ENCODE results near the gene NQO1. TPM values are rescaled to one million over a fixed set of nuclear protein-coding genes. Genes with fewer than 3 reads are reported as not detected.

Gene NQO1
- total RNA-seq, 2 donors from 2014 or later: 26.5 to 36.6 TPM

DNA sequence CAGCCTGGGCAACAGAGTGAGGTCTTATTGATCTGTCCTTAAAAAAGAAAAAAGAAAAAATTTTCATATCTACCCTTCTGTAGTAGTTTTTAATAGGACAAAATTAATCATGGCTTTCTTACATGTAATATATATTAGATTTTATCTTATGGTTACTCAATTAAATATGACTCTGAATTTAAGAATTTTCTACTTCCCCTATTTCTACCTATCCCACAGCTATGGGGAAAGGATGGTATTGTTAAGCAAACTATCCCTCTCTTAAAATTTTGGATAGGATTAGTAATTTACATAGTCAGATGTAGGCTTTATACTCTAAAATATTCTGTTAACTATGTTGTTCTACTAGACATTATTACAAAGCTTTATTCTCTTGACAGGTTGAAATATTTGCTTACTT lies 62.5 kb downstream of the NQO1 start:
- intact Hi-C loops (cut with DNase I): no loop called here
- Histone ChIP-seq H3K4me3 (no peak overlapping the region), H3K27me3 (no peaks in the 10 kb centered on the region), H3K4me1 (no peaks in the 10 kb centered on the region), H3K27ac (no peak overlapping the region), H3K9me3 (no peaks in the 10 kb centered on the region), H3K36me3 (replicated peaks in 1 of 2; ENCODE audit: insufficient read depth in 1 of 2, low read depth in 2 of 2) (peaks cover 0 to 8% of the 10 kb centered on the region in 2 donors)
- no peak for DNase-seq
- TF ChIP-seq, protein P1, sequence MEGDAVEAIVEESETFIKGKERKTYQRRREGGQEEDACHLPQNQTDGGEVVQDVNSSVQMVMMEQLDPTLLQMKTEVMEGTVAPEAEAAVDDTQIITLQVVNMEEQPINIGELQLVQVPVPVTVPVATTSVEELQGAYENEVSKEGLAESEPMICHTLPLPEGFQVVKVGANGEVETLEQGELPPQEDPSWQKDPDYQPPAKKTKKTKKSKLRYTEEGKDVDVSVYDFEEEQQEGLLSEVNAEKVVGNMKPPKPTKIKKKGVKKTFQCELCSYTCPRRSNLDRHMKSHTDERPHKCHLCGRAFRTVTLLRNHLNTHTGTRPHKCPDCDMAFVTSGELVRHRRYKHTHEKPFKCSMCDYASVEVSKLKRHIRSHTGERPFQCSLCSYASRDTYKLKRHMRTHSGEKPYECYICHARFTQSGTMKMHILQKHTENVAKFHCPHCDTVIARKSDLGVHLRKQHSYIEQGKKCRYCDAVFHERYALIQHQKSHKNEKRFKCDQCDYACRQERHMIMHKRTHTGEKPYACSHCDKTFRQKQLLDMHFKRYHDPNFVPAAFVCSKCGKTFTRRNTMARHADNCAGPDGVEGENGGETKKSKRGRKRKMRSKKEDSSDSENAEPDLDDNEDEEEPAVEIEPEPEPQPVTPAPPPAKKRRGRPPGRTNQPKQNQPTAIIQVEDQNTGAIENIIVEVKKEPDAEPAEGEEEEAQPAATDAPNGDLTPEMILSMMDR (IDR thresholded peaks at IDR 0.05): no peak
- no peak for TF ChIP-seq POLR2A (IDR thresholded peaks at IDR 0.05)
- ATAC-seq: no peak

DNA sequence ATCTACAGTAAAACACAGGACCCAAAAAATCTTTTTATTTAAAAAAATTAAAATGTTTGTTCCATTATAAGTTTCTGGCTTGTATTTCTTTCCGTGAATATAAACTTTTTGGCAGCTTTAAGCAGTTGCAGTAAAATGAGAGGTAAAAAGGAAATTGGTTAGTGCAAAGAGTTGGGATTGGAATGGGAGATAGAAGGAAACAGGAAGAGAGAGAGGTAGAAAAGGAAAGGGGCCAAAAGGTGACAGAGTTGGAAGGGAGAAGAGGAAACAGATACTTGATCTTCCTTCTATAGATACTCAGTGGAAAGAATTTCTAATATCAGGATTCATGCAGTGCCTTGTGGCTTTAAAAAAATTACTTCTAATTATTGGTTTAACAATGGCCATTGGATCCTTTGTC lies 63.5 kb downstream of the NQO1 start:
- no peaks in the 10 kb centered on the region for H3K27me3 ChIP-seq
- peaks cover 0 to 8% of the 10 kb centered on the region in 2 donors for H3K36me3 ChIP-seq (replicated peaks in 1 of 2; ENCODE audit: insufficient read depth in 1 of 2, low read depth in 2 of 2)
- no peaks in the 10 kb centered on the region for H3K4me1 ChIP-seq
- H3K4me3 ChIP-seq: no peak overlapping the region
- ATAC-seq (no peak), DNase-seq (no peak)
- TF ChIP-seq POLR2A (IDR thresholded peaks at IDR 0.05): no peak
- TF ChIP-seq, protein P1 (IDR thresholded peaks at IDR 0.05): no peak
- 89 to 90% methylated on average over 1 of the region's 1 CpG for whole genome bisulfite sequencing, 2 donors
- intact Hi-C loops (cut with DNase I): no loop called here
- H3K27ac ChIP-seq: no peak overlapping the region
- H3K9me3 ChIP-seq: no peaks in the 10 kb centered on the region

DNA sequence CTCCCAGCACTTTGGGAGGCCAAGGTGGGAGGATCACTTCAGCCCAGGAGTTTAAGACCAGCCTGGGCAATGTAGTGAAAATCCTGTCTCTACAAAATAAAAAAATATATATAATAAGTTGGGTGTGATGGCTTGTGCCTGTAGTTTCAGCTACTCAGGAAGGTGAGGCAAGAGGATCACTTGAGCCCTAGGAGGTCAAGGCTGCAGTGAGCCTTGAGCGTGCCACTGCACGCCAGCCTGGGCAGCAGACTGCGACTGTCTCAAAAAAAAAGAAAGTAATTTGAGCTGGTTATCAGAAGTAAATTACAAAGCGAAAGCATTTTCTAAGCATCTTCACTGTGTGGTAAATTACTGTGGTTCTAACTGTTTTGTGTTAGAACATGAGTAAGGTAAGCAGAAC lies 66.2 kb downstream of the NQO1 start:
- intact Hi-C loops (cut with DNase I): no loop called here
- TF ChIP-seq, protein P1 (IDR thresholded peaks at IDR 0.05): no peak
- no peak for TF ChIP-seq POLR2A (IDR thresholded peaks at IDR 0.05)
- no peak overlapping the region for H3K27ac ChIP-seq
- H3K27me3 ChIP-seq: no peaks in the 10 kb centered on the region
- DNase-seq (no peak), ATAC-seq (no peak)
- H3K4me3 ChIP-seq: no peak overlapping the region
- H3K36me3 ChIP-seq (replicated peaks in 1 of 2; ENCODE audit: insufficient read depth in 1 of 2, low read depth in 2 of 2): peaks cover 6 to 18% of the 10 kb centered on the region in 2 donors
- no peaks in the 10 kb centered on the region for H3K9me3 ChIP-seq
- H3K4me1 ChIP-seq: no peaks in the 10 kb centered on the region
- WGBS, 2 donors: 90 to 94% methylated on average over 4 of the region's 4 CpGs

Other genes starting within 250 kb of the NQO1 start
- gene NFAT5, start 160.6 kb downstream of the NQO1 start, total RNA-seq: 10 to 100 TPM; 38.1 to 38.9 TPM
- 10 to 100 TPM; 28.0 to 69.0 TPM for gene NOB1, start 28.4 kb upstream of the NQO1 start, total RNA-seq
- 10 to 100 TPM; 34.8 to 78.8 TPM for gene WWP2, start 35.8 kb upstream of the NQO1 start, total RNA-seq
- gene CLEC18A, start 224.8 kb upstream of the NQO1 start, total RNA-seq: 1 to 10 TPM in 1 of 2 donors, under 1 TPM in 1; 0.33 to 2.1 TPM

Data from body of pancreas (tissue), 4 donors.